Fibroblast of skin of left biceps (primary cell): ENCODE data around the gene FAM83D.

Source experiments
- DNase-seq, 2 experiments: peaks; one replicate each; pipeline ENCODE4 v3.0.0-alpha.2; 2013; ENCODE audit warnings: low read depth in 2 of 2

The FAM83D gene

GRCh38 chr20:38999217-38999616, 73.0 kb downstream of the FAM83D start:
- DNase-seq: no peak

- DNase-seq: no peak
Observed at GRCh38 chr20:38999965-39000910, 74.0 kb downstream of the FAM83D start.
